ENCODE results near the gene EFCC1. TPM values are rescaled to one million over a fixed set of nuclear protein-coding genes. Genes with fewer than 3 reads are reported as not detected.
A peak's percentile ranks its signal among the peaks of the same experiment; 100 is the strongest.

The EFCC1 gene, protein sequence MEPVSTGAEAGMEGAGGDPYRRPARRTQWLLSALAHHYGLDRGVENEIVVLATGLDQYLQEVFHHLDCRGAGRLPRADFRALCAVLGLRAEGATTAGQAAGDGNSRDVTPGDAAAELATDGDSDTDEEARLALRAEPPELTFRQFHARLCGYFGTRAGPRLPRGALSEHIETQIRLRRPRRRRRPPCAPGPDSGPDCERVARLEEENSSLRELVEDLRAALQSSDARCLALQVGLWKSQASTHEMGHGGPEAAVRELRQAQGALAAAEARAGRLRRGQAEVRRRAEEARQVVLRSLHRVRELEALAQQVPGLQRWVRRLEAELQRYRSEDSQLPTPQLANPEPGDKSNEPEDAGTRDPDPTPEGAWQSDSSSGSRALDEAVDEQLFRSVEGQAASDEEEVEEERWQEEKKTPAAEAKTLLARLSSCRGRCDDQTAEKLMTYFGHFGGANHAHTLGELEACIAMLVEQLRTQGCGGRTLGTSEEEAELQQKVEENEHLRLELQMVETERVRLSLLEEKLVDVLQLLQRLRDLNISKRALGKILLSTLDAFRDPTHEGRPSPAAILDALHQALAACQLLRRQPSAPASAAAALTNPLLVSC
- total RNA-seq (2014; rRNA removed; shearing (Covaris generic)): not detected in 2 replicates
- not detected in 2 replicates for polyA plus RNA-seq (2014; cell fraction: nucleus; rRNA removed)

DNA sequence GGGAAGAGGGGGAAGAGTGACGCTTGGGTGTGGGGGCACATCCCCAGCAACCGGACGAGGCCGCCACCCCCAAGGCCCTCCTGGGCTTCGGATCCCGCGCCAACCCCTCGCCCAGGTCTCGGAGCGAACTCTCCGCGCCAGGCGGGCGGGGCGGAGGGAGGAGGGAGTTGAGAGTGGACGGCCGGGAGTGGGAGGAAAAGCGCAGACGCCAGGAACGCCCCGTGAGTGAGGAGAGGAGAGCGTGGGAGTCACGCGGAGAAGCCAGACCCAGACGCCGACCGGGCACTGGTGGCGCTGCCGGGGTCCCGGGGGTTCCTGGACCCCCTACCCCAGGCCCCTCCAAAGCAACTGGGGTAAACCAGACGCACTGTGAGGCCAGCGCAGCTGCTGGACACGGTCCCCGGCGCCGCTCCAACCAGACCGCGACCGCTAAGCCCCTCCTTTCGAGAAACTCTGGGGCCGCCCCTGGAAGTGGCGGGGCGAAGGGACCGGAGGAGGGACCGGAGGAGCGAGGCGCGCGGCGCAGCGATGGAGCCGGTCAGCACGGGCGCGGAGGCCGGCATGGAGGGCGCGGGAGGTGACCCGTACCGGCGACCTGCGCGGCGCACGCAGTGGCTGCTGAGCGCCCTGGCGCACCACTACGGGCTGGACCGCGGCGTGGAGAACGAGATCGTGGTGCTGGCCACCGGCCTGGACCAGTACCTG, at the start of gene EFCC1:
Gene EFCC1 (plus strand): TSS at position 204 of the 705 bp plus-strand sequence. CDS start 325 bp downstream, at position 529.
- no peak for DNase-seq (ENCODE audit: extremely low read depth, low read depth)

DNA sequence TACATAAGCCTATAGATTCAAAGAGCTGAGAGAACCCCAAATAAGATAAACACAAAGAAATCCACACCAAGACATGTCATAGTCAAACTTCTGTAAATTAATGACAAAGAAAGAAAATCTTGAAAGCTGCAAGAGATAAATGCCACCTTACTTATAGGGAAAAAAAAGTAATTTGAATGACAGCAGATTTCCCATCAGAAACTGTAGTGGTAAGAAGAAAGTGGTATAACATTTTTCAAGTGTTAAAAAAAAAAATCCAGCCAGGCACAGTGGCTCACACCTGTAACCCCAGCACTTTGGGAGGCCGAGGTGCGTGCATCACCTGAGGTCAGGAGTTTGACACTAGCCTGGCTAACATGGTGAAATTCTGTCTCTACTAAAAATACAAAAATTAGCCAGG, 44.7 kb upstream of the EFCC1 start:
- DNase-seq (ENCODE audit: extremely low read depth, low read depth): no peak

DNA sequence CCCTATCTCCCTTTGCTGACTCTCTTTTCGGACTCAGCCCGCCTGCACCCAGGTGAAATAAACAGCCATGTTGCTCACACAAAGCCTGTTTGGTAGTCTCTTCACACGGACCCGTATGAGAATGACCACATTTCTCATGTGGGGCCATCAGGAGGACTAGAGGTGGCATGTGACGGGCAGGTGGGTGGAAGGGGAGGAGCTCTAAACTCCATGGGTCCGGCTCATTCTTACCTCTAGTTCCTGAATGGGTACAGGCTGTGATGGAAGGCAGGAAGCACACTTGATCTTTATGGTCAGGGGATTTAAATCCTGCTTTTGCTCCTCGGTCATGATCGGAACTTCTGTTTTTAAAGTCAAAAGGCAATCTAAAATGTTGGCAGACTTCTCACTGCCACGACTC, 35.8 kb upstream of the EFCC1 start:
- DNase-seq (ENCODE audit: extremely low read depth, low read depth): no peak

DNA sequence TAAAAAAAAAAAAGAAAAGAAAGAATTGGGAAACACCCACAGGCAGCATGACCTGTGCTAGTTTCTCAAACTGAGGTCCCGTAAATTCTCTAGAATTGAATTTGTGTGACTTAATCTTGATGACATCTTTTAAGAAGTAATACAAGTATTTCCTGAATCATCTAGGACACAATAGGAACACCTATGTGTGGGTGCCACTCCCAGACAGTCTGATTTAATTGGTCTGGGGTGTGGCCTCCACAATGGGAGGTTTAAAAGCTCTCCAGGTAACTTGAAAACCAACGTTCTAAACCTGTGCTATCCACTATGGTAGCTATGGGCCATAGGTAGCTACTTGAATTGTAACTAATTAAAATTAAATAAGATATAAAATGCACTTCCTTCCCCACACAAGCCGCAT, 35.3 kb upstream of the EFCC1 start:
- no peak for DNase-seq (ENCODE audit: extremely low read depth, low read depth)

DNA sequence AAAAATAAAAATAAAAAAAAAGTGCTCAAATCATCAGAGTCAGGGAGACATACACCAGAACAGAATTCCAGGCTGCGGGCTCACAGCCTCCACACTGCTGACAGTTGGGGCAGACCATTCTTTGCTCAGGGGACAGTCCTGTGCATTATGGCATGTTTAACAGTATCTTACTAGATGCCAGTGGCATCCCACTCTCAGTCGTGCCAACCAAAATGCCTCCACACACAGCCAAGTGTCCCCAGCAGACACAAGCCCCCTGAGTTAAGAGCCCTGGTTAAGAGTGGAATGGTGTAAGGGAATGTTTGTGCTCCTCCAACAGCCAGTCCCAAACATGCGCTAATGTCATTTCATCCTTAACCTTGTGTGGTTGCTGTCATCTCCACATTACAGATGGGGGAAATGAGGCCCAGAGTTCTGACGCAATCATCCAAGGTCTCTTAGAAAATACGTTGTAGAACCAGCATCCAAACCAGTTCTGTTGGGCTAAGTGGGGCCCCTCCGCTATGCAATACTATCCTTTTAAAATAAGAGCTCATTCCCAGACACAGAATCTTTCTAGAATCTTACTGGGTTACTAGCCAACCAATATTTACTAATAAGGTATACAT, 33.3 kb upstream of the EFCC1 start:
- DNase-seq (ENCODE audit: extremely low read depth, low read depth): no peak

DNA sequence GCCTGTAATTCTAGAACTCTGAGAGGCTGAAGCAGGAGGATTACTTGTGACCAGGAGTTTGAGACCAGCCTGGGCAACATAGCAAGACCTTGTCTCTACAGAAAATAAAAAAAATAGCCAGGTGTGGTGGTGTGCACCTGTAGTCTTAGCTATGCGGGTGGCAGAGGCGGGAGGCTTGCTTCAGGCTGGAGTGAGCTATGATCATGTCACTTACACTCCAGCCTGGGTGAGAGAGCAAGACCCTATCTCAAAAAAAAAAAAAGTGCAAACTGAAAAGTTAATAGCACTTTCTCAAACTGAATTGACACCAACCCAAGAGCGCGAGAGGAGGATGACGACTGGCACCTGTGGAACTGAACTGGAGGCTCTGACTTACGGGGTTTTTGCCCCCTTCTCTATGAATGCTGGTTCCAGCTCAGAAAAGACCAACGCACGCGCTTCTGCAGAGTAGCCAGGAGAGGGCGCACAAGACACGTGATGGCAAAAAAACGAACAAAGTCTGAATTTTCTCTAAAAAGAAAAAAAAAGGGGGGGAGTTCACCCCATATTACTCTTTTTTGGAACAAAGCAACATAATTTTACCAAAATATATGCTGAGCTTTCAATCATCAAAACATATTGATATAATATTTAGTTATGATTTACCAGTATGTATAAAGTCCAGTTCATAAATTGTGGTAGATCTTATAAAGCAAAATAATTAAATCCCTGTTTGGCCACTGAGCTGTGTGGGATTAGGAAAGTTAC, 30.9 kb upstream of the EFCC1 start:
- peak; percentile 16 for DNase-seq (ENCODE audit: extremely low read depth, low read depth)

DNA sequence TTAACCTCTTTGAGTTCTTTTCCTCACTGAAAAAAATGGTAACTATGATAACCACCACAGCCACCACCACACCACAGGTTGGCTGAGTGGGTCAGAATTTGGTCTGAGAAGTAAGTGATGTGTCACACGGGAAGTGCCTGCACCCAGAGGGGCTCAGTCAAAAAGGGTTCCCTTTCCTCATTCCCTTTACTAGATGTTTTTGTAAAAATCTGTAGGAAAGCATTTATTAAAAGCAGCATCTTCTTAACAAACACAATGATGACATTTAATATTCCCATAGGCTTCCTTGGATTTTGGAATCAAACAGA, 30.4 kb upstream of the EFCC1 start:
- DNase-seq (ENCODE audit: extremely low read depth, low read depth): no peak

DNA sequence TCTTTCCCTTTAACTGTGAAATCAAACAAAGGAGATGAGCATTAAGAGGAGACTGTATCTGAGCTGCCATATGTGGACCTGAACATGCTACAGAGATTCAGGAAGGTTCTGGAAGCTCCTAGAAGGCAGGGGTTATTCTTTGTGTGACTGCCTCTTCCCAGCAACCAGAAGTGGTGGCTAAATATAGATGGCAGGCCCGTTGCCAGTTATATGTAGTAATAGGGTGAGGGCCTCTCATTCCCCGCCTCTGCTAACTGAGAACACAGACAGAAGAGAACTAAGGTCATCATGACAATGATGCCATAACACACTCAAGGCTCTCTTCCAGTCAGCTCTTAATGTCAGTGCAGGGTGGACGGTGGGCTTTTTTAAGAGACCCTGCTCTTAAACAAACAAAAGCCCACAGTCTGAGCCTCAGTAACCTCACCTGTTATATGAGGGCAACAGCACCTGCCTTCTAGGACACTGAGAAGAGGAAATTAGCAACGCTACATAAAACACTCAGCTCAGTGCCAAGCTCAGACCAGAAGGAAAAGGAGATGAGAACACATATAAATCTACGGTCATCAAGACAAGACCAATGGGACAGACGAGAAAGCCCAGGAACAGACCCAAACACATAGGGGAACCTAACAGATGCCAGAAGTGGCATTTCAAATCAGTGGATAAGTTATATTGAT, 29.5 kb upstream of the EFCC1 start:
- DNase-seq (ENCODE audit: extremely low read depth, low read depth): no peak

DNA sequence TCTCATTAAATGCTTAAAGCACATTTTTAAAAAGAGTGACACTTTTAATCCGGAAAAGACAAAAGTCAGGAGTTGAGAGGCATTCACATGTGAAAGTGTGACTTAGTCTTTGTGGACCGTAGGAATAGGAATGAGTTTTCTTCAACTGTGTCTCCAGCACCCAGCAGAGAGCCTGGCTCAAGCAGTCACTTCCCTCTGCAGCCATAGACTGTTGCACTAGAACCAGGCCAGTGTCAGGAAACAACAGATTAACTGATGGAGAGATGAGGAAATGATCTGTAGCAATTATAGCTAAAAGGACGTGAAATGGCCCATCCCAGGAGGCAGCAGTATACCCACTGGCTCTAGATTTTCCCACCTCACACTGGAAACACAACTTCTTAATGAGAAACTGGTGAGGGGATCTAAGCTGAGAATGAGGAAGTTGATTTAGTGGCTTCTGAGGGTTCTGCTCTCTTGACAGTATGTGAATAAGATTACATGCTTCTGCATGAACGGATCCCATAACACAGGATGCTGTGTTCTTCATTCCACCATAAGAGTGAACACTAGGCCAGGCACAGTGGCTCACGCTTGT, 27.0 kb upstream of the EFCC1 start:
- no peak for DNase-seq (ENCODE audit: extremely low read depth, low read depth)

DNA sequence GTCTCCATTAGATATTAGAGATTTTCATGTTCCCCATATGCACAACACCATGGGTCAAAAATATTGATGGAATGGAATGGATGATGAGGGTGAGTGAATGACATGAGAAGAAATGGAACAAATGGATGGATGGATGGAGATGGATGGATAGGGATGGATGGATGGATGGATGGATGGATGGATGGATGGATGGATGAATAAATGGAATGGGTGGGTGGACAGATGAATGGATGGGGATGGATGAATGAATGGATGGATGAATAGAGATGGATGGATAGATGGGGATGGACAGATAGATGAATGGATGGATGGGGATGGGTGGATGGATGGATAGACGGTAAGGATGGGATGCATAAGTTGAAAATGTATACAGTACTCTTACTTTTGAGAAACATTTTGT, 25.8 kb upstream of the EFCC1 start:
- no peak for DNase-seq (ENCODE audit: extremely low read depth, low read depth)

DNA sequence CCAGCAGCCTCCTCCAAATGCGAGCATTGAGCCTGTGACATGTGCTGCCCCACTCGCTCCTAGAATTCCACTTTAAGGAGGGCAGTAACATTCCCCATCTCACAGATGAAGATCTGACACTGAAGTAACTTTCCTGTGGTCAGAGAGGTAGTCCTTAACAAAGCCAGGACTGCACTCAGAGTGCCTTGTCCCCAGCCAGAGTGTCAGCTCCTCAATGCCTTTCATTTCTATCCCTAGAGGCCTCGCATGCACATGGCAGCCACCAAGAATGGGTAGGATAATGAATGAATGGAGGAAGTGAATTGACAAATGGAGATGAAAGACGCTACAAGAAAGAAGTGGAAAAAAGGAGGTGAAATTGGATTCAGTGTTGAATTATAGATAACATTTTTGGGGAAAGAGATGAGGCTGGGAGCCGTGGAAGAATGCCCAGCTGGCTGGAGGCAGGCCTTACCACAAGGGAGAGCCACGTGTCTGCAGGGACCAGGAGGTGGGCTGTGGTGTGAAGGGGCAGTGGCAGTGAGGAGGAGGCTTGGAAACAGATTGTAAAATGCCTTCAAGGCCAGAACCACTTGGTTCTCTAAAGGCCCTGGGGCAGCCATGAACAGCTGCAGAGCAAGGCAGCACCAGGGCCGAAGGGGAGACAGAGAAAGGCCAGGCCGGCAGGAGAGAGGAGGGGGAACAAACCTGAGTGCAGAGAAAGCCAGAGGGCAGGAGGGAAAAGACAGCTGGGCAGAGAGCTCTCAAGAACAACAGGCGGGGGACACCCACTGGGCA, 17.6 kb upstream of the EFCC1 start:
- DNase-seq (ENCODE audit: extremely low read depth, low read depth): no peak

DNA sequence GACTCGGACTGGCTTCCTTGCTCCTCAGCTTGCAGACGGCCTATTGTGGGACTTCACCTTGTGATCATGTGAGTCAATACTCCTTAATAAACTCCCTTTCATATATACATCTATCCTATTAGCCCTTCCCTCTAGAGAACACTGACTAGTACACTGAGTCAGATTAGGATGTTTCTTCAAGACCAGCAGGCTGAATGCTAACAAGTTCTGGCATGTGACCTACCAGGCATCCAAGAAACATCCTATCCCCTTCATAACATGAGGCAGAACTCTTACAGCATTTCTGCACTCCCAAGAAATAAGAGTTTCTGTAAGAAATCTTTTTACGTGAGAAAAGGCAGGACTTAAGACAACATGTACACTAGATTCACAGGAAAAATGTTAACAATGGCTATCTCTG, 16.5 kb upstream of the EFCC1 start:
- no peak for DNase-seq (ENCODE audit: extremely low read depth, low read depth)

DNA sequence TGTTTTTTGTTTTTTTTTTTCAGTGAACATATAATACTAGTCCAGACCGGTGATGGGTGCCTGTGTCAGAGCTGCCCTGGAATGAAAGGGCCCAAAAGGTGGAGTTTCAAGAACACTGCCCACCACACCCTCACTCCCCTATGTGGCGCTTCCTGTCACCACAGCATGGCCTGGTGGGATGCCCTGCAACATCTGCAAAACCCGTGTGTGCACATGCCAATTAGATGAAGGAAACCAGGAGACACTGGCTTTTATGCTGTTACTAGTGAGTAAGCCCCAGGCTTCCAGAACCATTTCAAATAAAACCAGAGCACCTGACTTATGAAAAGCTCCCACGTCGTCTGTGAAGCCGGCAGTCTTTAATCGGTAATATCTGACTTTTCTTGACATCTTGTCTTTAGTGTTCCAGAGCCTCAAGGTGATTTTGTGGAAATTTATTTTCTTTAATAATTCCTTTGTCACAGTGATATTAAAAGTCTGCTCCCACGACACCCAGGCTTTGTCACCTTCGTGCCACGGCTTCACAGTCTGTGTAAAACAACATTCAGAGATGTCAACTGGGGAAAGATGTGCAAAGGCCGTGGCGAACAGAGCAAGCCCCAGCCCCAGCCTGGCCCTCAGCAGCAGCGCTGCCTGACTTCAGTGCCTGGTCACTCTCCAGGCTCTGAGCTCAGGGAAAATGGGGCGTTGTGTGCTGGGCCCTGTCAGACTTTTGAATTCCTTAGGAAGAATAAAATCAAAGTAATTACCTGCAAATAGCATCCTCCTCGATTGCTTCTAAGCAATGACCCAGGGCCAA, 13.6 kb upstream of the EFCC1 start:
- DNase-seq (ENCODE audit: extremely low read depth, low read depth): no peak

DNA sequence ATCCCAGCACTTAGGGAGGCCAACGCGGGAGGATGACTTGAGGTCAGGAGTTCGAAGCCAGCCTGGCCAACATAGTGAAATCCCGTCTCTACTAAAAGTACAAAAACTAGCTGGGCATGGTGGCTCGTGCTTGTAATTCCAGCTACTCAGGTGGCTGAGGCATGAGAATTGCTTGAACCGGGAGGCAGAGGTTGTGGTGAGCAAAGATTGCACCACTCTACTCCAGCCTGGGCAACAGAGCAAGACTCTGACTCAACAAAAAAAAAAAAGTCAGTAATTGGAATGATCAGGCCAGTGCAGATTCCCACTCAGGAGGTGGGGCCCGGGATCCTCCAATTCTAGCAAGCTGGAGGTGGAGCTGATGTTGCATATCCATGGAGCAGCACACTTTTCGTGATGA, 12.8 kb upstream of the EFCC1 start:
- DNase-seq (ENCODE audit: extremely low read depth, low read depth): no peak

DNA sequence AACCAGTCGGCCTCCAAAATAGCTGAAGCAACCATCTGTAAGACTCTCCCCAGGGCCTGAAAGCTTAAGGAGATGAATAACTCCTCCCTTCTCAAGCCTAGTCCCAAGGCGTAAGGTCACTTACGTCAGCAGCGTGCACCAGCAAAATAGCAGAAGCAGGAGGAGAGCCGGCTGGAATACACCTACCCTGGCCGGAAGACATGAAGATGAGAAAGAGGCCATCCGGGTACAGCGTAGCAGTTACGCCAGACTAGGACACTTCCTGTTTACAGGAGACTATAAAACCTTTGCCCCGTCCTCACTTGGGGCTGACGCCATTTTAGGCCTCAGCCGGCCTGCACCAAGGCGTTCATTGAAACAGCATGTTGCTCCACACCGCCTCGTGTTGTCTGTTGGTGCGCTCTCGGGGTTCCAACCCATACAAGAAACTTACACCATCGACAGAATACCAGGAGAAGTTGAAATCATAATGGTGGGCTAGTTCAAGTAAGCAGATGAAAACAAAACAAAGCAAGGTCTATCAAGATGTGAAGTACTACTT, 9.7 kb upstream of the EFCC1 start:
- DNase-seq (ENCODE audit: extremely low read depth, low read depth): no peak

DNA sequence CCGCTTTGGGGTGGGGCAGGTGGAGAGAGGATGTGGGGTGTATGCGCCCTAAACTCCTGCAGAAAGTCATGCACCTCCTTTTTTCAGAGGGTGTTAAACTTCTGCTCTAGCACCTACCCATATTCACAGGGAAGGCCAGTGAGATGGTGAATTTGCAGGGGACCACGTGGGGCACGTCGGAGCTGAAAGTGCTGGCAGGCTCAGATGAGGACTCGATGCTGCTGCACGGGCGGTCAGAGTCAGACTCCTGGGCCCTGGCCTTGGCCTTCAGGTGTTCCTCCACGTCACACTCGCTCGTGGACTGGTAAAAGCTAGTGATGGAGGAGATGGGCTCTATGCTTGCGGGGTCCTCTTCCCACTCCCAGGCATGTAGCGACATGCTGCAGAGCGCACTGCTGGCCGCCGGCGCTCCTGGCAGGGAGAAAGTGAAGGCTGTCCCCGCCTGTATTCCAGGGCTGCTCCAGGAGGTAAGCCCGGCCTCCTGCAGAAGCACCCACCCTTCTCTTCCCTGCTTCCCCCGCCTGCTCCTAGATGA, 8.1 kb upstream of the EFCC1 start:
- DNase-seq (ENCODE audit: extremely low read depth, low read depth): no peak

DNA sequence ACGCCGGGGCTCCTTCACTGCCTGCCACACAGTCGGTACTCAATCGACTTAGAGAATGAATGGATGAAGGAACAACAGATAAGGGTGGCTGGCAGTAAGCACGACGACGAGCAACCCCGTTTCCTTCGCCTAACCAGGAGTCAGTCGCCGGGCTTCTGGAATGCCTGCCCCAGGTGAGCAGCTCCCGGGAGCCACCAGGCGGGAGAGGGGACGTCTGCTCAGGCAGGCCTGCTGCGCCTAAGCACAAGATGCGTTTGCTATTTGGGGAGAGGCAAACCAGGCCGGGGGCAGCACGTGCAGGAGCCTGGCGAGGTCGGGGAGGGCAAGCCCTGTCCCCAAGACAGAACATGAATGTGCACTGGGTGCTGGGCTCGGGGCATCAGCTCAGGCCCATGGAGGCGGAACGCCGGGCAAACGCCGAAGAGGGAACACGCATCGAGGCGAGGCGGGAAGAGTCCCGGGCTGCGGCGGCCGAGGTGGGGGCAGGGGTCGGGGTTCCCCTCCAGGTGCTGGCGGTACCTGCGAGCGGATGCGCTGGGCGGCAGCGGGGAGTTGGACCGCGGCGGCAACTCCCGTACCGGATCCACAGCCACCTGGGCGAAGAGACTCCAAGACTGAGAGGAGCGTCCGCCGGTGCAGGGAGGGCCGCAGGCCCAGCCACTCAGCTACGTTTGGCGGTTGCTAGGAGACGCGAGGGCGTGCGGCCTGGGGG, 7.5 kb upstream of the EFCC1 start, which contains the start of gene CFAP92:
Gene CFAP92 (minus strand): TSS at position 616 of the 712 bp plus-strand sequence. CDS start 772 bp downstream, outside the sequence.
- peak; percentile 54 for DNase-seq (ENCODE audit: extremely low read depth, low read depth)
